ENCODE measurements around the gene MYO1D. TPM values are rescaled to one million over a fixed set of nuclear protein-coding genes. Genes with fewer than 3 reads are reported as not detected.

The MYO1D gene
- total and polyA plus RNA-seq, 5 donors: 5.8 to 17.0 (median 10.4) TPM

DNA sequence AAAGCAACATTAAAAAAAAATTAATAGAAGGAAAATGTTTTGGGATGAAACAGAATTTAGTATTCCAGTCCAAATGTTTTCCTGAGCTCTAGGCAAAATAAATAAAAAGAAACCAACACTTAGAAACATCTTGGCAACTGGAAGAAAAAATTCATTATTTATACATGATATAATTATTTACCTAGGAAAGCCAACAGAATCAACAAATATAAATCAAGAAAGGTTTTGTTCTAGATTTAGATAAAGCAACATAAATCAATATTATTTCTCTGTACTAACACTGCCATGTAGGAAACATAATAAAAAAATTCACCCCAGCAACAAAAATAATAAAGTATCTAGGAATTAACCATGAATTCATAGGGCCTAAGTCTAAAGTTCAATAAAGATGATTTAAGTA lies 167.4 kb downstream of the MYO1D start:
- Histone ChIP-seq H3K9me3 (ENCODE audit: control insufficient read depth, low read length) (no peaks in the 10 kb centered on the region), H3K27me3 (ENCODE audit: control insufficient read depth, insufficient read depth) (no peaks in the 10 kb centered on the region), H3K27ac (ENCODE audit: low read length) (no peak overlapping the region), H3K4me3 (ENCODE audit: low read length) (no peak overlapping the region), H3K4me1 (ENCODE audit: control insufficient read depth, insufficient read depth, low read length) (no peaks in the 10 kb centered on the region)
- intact Hi-C loops (cut with DNase I): no loop called here
- ATAC-seq (no peak), DNase-seq (no peak)

DNA sequence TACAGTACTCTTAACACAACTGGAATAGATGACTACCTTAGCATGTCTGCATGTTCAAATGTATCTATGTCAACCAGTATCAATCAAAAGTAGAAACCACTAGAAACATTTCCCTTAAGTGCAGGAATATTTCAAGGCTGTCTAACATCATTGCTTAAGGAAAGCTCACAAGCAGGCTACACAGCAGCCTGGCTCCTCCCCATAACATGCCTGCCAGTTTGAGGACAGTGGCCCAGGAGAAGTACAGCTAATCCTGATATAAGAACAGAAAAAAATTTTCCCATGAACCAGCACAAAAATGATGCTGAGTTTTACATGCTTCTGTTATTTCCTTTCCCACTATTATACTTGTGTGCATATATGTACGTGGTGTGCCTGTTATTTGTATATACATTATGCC lies 175.1 kb downstream of the MYO1D start:
- H3K27ac ChIP-seq (ENCODE audit: low read length): no peak overlapping the region
- peak in 1 of 2 donors; percentile 52 for ATAC-seq
- 73% methylated on average over 1 of the region's 1 CpG for WGBS
- intact Hi-C loops (cut with DNase I): no loop called here
- no peaks in the 10 kb centered on the region for H3K4me1 ChIP-seq (ENCODE audit: control insufficient read depth, insufficient read depth, low read length)
- DNase-seq: peak in 2 of 3 donors; percentile 30 to 51
- no peak overlapping the region for H3K4me3 ChIP-seq (ENCODE audit: low read length)
- H3K27me3 ChIP-seq (ENCODE audit: control insufficient read depth, insufficient read depth): no peaks in the 10 kb centered on the region
- H3K9me3 ChIP-seq (ENCODE audit: control insufficient read depth, low read length): no peaks in the 10 kb centered on the region

DNA sequence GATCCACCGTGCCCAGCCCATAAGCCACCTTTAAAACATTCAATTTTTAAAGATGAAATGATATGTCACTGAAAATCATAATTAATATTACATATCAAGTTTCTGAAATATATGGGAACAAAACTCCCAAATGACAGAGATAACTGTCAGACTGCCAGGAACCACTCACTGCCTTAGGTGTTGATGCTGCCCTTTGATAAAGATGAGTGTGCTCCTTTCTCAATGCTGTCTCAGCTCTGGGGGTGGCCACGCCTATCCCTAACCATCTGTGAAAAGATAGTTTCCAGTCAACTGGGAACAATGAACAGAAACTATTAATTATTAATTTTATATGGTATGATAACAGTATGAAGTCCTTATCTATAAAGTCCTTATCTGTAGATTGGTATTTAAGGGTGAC lies 177.7 kb downstream of the MYO1D start:
- Histone ChIP-seq H3K27me3 (ENCODE audit: control insufficient read depth, insufficient read depth) (no peaks in the 10 kb centered on the region), H3K27ac (ENCODE audit: low read length) (no peak overlapping the region), H3K4me1 (ENCODE audit: control insufficient read depth, insufficient read depth, low read length) (no peaks in the 10 kb centered on the region), H3K4me3 (ENCODE audit: low read length) (no peak overlapping the region), H3K9me3 (ENCODE audit: control insufficient read depth, low read length) (no peaks in the 10 kb centered on the region)
- ATAC-seq (no peak), DNase-seq (no peak)
- intact Hi-C loops (cut with DNase I): no loop called here
- WGBS: 96% methylated on average over 2 of the region's 2 CpGs

DNA sequence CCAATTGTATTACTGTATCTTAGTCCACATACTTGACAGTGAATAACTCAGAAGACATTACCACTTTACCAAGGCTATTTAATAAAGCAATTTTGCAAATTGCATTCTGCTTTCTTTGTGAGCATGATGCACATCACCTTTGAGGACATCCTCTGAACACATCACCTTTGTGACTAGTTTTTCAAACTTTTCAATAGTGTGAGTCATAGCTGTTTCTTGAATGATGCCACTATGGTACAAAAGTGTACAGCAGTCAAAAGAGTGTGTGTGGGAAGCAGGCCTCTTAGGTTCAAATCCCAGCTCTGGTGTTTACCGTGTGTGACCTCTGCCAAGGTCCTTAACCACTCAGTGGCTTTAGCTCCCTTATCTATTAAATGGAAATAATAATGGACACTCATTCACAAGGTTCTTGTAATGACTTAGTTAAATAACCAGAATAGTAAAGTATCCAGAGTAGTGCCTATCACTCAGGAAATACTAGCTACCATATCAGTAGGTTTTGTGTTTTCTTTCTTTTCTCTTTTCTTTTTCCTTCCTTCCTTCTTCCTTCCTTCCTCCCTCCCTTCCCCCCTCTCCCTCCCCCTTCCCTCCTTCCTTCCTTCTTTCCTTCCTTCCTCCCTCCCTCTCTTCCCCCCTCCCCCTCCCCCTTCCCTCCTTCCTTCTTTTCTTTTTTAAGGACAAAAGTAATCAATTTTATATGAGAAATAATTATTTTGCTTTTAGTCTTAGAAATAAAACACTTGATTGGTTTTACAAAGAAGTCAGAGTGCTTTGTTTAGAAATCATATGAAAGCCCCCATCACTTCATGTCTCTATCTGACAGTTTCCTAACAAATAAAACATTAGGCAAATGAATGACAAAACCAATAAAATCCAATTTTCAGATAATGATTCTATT lies 178.9 kb downstream of the MYO1D start:
- no peaks in the 10 kb centered on the region for H3K4me1 ChIP-seq (ENCODE audit: control insufficient read depth, insufficient read depth, low read length)
- no peak overlapping the region for H3K4me3 ChIP-seq (ENCODE audit: low read length)
- 91% methylated on average over 1 of the region's 1 CpG for WGBS
- no peaks in the 10 kb centered on the region for H3K9me3 ChIP-seq (ENCODE audit: control insufficient read depth, low read length)
- ATAC-seq: no peak
- no peaks in the 10 kb centered on the region for H3K27me3 ChIP-seq (ENCODE audit: control insufficient read depth, insufficient read depth)
- no peak overlapping the region for H3K27ac ChIP-seq (ENCODE audit: low read length)
- DNase-seq: no peak
- intact Hi-C loops (cut with DNase I): no loop called here

DNA sequence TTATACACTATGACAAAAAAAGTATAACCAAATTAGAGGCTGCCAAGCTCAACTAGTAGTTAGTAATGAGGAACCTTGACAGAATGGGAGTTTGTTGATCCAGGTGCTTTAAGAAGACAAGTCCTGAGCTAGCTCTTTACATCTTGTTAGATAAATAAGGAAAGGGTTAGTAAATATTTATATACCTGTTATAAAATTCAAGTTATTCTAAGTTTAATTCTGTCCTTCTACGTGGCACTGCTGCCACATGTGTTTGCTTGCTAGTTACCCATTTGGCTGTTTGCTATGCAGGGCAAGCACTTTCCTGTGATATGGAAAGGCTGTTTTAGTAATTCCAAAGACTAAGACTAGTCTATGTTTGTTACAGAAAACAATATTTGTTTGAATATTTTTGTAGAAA lies 180.5 kb downstream of the MYO1D start:
- WGBS: 97% methylated on average over 1 of the region's 1 CpG
- DNase-seq (no peak), ATAC-seq (no peak)
- H3K9me3 ChIP-seq (ENCODE audit: control insufficient read depth, low read length): no peaks in the 10 kb centered on the region
- intact Hi-C loops (cut with DNase I): no loop called here
- no peak overlapping the region for H3K4me3 ChIP-seq (ENCODE audit: low read length)
- H3K4me1 ChIP-seq (ENCODE audit: control insufficient read depth, insufficient read depth, low read length): no peaks in the 10 kb centered on the region
- no peak overlapping the region for H3K27ac ChIP-seq (ENCODE audit: low read length)
- no peaks in the 10 kb centered on the region for H3K27me3 ChIP-seq (ENCODE audit: control insufficient read depth, insufficient read depth)

DNA sequence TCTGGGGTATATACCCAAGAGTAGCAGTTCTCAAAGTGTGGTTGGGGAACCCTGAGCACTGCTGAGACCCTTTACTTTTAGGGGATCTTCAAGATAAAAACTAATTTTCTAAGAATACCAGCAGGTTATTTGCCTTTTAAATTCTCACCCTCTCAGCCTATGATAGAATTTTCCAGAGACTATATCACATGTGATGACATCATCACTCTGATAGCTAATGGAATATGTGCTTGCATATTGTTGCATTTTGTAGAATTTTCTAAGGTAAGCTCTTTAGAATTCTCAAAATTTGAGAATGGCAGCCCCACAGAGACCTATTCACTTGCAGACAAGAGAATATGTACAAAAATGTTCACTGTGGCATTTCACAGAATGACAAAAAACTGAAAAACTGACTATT lies 181.1 kb downstream of the MYO1D start:
- ATAC-seq: no peak
- no peaks in the 10 kb centered on the region for H3K9me3 ChIP-seq (ENCODE audit: control insufficient read depth, low read length)
- no peaks in the 10 kb centered on the region for H3K4me1 ChIP-seq (ENCODE audit: control insufficient read depth, insufficient read depth, low read length)
- H3K4me3 ChIP-seq (ENCODE audit: low read length): no peak overlapping the region
- no peaks in the 10 kb centered on the region for H3K27me3 ChIP-seq (ENCODE audit: control insufficient read depth, insufficient read depth)
- H3K27ac ChIP-seq (ENCODE audit: low read length): no peak overlapping the region
- DNase-seq: no peak
- intact Hi-C loops (cut with DNase I): no loop called here

DNA sequence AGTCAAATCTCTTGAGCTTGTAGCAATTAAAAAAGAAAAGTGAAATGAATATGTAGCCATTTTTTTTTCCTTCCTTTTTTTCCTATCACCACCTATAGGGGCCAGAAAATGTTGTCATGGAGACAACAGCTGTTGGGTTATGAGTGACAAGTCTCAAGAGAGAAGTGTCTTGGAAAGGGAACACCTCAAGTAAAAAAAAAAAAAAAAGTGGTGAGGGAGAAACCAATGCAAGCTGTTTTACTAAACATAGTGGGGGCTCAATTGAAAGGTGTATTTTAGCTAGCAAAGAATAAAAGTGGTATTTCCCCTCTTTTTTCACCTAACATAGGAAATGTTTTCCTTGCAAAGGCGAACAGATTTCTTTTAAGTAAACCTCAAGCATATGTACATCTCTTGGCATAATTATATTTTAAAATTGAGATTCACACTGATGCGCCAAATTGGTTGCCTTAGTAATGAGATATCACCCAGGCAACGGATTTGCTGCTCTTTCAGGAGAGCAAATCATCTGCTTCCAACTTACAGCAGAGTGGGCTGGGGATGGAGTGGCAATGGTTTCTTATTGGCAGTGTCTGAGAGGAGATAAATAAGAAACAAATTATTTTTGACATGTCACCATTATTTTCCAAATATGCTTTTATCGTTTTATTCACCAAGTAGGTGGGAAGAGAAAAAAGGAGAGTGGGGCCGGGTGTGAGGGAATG lies 183.6 kb downstream of the MYO1D start:
- 83% methylated on average over 5 of the region's 5 CpGs for WGBS
- Histone ChIP-seq H3K9me3 (ENCODE audit: control insufficient read depth, low read length) (no peaks in the 10 kb centered on the region), H3K4me1 (ENCODE audit: control insufficient read depth, insufficient read depth, low read length) (no peaks in the 10 kb centered on the region), H3K27ac (ENCODE audit: low read length) (no peak overlapping the region), H3K4me3 (ENCODE audit: low read length) (no peak overlapping the region), H3K27me3 (ENCODE audit: control insufficient read depth, insufficient read depth) (no peaks in the 10 kb centered on the region)
- intact Hi-C loops (cut with DNase I): no loop called here
- ATAC-seq: no peak
- DNase-seq: no peak

DNA sequence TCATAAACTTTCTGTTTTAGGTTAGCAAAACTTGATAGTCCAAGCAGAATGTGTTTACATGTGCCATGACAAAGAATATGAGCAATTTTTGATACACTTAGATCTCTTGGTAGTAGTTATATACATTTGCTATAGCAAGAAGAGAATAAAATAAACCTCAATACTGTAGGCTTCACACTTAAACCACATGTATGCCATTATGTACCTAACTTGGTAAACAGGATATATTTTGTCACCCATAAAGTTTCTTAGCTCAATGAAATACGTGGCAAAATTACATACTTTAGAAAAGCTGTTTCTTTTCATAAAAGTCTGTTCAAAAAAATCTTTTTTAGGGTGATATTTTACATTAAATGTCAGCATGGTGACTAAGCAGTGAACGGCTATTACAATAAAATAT lies 184.7 kb downstream of the MYO1D start:
- Histone ChIP-seq H3K9me3 (ENCODE audit: control insufficient read depth, low read length) (no peaks in the 10 kb centered on the region), H3K4me3 (ENCODE audit: low read length) (no peak overlapping the region), H3K4me1 (ENCODE audit: control insufficient read depth, insufficient read depth, low read length) (no peaks in the 10 kb centered on the region), H3K27ac (ENCODE audit: low read length) (no peak overlapping the region), H3K27me3 (ENCODE audit: control insufficient read depth, insufficient read depth) (no peaks in the 10 kb centered on the region)
- ATAC-seq (no peak), DNase-seq (no peak)
- 70% methylated on average over 2 of the region's 2 CpGs for WGBS
- intact Hi-C loops (cut with DNase I): no loop called here

DNA sequence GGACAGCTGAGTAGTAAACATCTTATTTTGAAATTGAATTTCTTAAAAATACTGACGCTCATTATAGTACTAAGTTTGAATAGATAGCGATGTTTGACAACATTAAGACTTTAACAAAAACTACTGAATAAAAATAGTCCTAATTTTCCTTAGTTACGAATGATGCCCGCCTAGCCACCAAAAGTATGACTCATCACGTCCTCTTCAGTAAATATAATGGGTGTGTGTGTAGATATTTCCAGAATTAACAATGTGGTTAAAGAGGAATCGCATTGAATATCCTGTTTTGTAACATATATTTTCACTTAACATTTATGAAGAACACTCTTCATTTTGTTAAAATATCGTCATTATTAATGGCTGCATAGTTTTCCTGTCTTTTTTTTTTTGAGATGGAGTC lies 187.6 kb downstream of the MYO1D start:
- no peak for DNase-seq

DNA sequence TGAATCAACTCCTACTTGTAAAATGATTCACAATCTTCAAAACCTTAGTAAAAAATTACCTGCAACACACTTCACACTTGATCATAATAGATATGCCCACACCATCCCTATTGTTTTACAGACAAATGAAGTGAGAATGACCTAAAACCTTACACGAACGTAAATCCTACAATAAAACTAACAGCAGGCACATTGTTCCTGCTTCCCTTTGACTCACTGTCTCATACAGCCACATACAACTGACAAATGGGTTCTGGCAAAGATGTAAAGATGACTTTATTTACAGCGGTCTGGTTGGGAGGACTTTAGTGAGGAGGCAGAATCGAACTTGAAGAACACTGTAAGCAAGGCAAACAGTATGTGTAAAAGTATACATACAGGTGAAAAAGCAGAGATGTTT lies 188.7 kb downstream of the MYO1D start:
- H3K4me1 ChIP-seq (ENCODE audit: control insufficient read depth, insufficient read depth, low read length): no peaks in the 10 kb centered on the region
- H3K27me3 ChIP-seq (ENCODE audit: control insufficient read depth, insufficient read depth): no peaks in the 10 kb centered on the region
- DNase-seq: no peak
- H3K9me3 ChIP-seq (ENCODE audit: control insufficient read depth, low read length): no peaks in the 10 kb centered on the region
- WGBS: 83% methylated on average over 4 of the region's 4 CpGs
- H3K4me3 ChIP-seq (ENCODE audit: low read length): no peak overlapping the region
- no peak for ATAC-seq
- H3K27ac ChIP-seq (ENCODE audit: low read length): no peak overlapping the region
- intact Hi-C loops (cut with DNase I): no loop called here

More for the DNA sequence above, 187.6 kb downstream of the MYO1D start:
- intact Hi-C loops (cut with DNase I): no loop called here
- no peak for ATAC-seq
- WGBS: 84% methylated on average over 7 of the region's 7 CpGs
- no peaks in the 10 kb centered on the region for H3K4me1 ChIP-seq (ENCODE audit: control insufficient read depth, insufficient read depth, low read length)
- no peak overlapping the region for H3K4me3 ChIP-seq (ENCODE audit: low read length)
- H3K27ac ChIP-seq (ENCODE audit: low read length): no peak overlapping the region
- no peaks in the 10 kb centered on the region for H3K9me3 ChIP-seq (ENCODE audit: control insufficient read depth, low read length)
- no peaks in the 10 kb centered on the region for H3K27me3 ChIP-seq (ENCODE audit: control insufficient read depth, insufficient read depth)

DNA sequence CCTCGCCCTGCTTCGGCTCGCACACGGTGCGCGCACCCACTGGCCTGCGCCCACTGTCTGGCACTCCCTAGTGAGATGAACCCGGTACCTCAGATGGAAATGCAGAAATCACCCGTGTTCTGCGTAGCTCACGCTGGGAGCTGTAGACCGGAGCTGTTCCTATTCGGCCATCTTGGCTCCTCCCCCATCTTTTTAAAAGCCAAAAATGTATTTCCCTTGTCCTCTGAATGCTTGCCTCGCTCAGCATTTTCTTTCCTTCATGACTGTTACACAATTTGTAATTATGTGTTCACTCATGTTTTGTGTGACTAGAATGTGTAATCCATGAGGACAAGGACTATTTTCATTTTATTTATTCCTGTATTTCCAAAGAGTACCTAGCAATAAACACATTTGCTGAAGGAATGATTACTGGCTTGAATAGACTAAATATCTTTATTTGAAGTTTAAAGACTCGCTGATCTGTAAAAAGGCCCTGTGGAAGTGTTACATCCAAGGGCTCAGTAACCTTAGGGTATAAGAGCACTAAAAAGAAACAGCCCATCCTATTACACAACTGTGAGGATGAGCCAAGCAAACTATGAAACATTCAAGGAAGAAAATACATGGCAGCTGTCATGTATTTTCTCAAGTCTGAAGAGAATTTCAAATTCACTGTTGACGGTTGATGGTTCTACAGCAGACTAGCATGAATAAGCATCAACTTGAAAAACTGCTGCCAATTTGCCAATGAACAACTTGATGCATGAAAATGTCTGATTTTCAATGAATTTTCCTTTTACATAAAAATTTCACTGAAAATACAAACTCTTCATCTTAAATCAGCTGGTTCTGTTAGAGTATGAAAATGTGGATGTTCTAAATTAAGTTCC lies 192.6 kb downstream of the MYO1D start:
- H3K9me3 ChIP-seq (ENCODE audit: control insufficient read depth, low read length): no peaks in the 10 kb centered on the region
- intact Hi-C loops (cut with DNase I): no loop called here
- ATAC-seq (no peak), DNase-seq (no peak)
- H3K4me1 ChIP-seq (ENCODE audit: control insufficient read depth, insufficient read depth, low read length): no peaks in the 10 kb centered on the region
- H3K27ac ChIP-seq (ENCODE audit: low read length): no peak overlapping the region
- WGBS: 94% methylated on average over 10 of the region's 16 CpGs
- H3K4me3 ChIP-seq (ENCODE audit: low read length): no peak overlapping the region
- no peaks in the 10 kb centered on the region for H3K27me3 ChIP-seq (ENCODE audit: control insufficient read depth, insufficient read depth)

Measured in right cardiac atrium (tissue), 5 donors.